GM21381 (cell line): ENCODE measurements around the gene HHATL.

Experiments
- ATAC-seq: cut with Tn5 transposase; IDR thresholded peaks from one replicate; pipeline ENCODE4 v1.9.1; 2021; ENCODE audit warnings: mild to moderate bottlenecking, moderate library complexity; ENCODE audit not compliant: unreplicated experiment

Gene HHATL

GRCh38 chr3:42685891-42686820 lies 16.4 kb downstream of the HHATL start:
- no peak for ATAC-seq

DNA sequence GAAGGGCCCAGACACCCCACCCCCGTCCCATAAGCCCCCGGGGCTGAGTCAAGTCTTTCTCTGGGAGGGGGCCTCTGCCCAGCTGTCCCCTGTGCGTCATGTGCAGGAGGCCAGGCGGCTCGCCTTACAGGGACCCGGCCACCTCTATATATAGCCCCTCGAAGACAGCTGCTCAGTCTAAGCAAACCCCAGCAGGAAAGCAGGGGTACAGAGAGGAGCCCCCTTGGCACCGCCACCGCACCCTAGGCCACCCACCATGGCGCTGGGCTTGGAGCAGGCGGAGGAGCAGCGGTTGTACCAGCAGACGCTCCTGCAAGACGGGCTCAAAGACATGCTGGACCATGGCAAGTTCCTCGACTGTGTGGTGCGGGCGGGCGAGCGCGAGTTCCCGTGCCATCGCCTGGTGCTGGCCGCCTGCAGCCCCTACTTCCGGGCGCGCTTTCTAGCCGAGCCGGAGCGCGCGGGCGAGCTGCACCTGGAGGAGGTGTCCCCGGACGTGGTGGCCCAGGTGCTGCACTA lies 17.2 kb downstream of the HHATL start, which contains the start of gene KLHL40:
Gene KLHL40 (plus strand): TSS at position 175 of the 519 bp plus-strand sequence. CDS start 82 bp downstream, at position 257.
- no peak for ATAC-seq

DNA sequence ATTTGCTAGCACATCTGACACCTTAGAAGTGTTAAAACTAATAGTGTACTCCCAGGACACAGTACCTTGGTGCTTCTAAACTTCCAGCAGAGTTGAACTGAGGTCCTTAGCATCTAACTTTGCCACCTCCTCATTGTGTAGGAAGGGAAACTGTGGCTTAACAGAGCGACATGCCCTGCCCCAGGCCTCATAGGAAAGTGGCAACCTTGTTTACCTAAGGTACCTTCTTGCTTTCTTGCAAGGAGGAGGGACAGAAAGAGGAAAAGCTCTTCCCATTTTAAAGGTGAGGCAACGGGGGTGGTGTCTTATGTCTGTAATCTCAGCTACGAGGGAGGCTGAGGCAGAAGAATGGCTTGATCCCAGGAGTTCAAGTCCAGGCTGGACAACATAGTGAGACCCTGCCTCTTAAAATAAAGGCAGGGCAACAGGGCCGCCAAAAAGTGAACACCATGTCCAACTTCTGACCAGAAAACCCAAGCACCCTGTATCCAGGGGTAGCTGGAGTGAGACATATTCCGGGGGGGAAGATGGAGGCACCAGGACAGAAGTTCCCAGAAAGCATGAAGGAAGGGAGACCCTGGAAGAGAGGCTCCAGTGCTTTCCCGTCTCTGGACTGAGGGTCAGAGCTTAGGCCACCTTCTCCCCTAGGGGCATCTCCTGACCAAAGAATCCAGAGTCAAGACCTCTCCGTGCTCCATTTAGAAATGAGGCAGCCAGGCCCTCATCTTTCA lies 17.8 kb downstream of the HHATL start:
- no peak for ATAC-seq

DNA sequence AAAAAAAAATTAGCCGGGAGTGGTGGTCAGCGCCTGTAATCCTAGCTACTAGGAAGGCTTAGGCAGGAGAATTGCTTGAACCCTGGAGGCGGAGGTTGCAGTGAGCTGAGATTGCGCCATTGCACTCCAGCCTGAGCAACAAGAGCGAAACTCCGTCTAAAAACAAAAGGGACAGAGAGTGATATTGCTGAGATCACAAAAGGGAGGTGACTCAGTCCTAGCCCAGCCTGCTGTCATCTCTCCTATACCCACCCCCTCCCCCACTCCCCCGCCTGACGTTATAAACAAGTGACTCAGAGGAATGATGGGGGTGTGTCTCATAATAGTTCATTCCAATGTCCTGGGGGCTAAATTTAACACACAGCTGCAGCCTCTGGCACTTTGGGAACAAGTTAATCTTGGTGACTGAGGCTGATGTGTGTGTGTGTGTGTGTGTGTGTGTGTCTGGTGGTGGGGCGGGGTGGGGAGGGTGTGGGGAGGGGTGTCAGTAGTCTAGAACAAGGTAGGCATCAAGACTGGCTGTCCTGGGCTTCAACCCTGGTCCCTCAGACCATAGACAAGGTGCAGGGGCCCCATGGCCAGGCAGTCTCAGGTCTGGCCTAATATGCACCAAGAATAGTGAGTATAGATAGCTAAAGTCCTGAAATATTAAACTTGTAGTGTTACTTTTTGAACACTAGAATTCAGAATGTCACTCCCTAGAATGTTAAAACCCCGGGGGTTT lies 18.6 kb downstream of the HHATL start:
- ATAC-seq: no peak

DNA sequence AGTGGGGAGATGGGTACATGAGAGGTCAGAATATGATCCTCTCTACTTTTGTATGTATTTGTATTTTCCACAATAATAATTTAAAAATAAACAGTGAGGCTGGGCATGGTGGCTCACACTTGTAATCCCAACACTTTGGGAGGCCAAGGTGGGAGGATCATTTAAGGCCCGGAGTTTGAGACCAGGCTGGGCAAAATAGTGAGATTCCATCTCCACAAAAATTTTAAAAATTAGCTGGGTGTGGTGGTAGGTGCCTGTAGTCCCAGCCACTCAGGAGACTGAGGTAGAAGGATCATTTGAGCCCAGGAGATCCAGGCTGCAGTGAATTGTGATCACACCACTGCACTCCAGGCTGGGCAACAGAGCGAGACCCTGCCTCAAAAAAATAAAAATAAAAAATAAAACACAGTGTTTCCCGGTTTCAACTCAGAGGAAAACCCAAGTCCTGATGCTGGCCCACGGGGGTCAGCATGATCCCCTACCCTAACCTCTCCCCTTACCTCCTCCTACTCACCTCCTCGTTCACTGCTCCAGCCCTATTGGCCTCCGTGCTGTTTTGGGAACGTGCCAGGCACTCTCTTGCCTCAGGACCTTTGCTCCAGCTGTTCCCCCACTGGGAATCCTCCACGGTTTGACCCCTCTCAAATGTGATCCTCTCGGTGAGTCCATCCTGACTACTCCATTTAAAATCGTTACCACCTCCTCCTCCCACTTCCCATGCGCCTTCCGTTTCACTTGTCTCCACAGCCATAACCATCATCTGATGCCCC lies 20.1 kb downstream of the HHATL start:
- no peak for ATAC-seq

- ATAC-seq: no peak
Measured at GRCh38 chr3:42681361-42682038, 21.1 kb downstream of the HHATL start.

GRCh38 chr3:42680806-42681205 lies 21.8 kb downstream of the HHATL start:
- ATAC-seq: no peak

DNA sequence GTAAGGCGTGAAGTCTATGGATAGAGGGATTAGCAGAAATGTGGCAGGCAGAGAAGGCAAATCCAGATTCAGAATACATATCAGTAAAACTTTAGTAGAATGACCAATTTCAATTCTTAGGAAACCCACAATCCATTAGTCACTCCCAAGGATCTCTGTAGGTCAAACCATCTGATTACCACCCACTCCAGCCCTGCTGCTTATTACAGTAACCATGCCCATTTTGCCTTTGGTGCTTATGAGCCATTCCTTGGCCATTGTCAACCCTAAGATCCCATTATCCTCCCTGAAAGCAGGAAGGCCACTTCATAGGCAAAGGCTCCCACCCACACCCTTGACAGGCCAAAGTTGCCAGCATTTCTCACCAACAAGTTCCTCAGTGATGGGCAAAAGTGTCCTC lies 22.3 kb downstream of the HHATL start:
- no peak for ATAC-seq

- no peak for ATAC-seq
Measured at GRCh38 chr3:42678447-42678846, 24.2 kb downstream of the HHATL start.

GRCh38 chr3:42675909-42676308 lies 26.7 kb downstream of the HHATL start:
- no peak for ATAC-seq

- no peak for ATAC-seq
Measured at GRCh38 chr3:42674146-42674545, 28.5 kb downstream of the HHATL start.

DNA sequence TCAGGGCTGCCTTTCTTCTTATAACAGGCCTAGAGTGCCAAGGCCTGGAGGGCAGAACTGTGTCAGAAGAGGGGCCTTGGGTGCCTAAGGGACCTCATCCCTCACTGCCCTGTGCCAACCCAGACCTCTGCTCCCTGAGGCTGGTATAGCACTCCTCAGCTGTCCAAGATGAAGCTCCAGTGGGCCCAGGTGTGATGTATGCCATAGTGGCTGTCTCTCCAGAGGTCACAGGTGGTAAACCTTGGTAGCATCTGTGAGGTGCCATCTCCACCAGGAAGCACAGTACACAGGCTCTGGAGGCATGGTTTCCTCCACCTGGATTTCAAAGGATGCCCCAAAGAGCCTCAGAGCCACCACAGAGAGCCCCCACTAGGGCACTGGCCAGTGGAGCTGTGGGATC lies 29.5 kb downstream of the HHATL start:
- ATAC-seq: no peak

- no peak for ATAC-seq
Measured at GRCh38 chr3:42672515-42672914, 30.1 kb downstream of the HHATL start.

DNA sequence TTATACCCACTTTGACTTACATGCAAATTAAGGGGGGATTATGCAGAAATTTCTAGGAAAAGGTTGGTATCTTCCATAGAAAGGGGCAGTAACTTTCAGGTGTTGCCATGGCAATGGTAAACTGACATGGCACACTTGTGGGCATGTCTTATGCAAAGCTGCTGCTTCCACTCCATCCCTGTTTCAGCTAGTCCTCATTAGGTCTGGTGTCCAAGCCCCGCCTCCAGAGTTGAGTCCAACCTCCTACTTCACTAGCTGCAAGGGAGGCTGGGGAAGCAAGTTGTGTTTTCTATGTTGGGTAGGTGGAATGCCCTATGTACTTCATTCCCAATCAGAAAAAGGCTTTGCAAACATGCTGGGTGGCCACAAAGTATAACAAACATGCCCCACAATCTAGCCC lies 31.9 kb downstream of the HHATL start:
- ATAC-seq: no peak

DNA sequence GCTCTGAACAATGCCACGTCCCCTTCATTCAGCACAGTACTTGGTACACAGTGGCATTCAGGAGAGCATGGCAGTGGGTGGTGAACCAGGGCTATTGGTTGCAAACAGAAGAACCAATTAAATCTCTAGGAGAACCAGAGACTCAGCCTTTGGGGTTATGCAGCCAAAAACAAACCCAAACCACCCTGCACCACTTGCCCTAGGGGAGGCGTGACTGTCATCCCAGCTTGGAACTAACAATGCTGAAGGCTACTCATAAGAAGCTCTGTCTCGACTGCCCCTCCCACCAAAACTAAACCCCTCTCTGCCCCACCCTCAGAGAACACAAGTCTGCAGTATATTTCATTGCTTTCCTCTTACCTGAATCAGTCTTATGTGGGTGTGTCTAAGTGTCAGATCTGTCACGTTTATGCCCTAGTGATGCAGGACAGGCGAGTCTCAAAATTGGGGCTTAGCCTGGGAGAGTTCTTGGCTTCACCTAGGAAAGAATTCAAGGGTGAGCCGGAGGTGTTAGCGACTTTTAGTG lies 32.5 kb downstream of the HHATL start:
- no peak for ATAC-seq

DNA sequence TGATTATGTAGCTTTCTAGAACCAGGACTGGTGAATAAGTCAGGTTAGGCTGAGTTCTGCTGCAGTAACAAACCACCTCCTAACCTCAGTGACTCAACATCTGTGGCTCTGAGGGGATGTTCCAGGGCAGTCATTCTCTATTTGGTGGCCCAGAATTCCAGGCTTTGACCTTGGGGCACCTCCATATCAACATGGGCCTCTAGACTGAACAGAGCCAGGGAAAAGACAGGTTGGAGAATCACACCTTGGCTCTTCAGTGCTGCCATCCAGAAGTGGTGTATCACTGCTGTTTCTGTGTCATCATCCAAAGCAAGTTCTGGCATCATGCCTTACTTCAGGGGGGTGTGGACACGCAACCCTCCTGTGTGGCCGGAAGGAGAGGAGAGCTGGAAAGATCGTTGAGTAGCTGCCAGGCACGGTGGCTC lies 33.8 kb downstream of the HHATL start:
- ATAC-seq: no peak

DNA sequence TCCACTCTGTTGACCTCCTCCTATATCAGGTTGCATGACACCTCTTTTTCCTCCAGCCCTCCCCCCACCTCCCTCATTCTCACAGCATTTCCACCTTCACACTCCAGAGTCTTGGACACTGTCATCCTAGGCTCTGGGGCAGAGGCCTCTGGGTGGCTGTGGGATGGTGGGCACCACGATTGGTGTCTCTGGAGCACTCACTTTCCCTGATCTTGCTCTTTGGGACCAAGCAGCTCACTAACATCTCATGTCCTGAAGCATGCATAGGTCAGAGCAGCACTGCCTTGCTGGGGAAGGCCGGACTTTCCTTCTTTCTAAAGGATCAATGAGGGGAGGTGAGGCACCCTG lies 34.2 kb downstream of the HHATL start:
- no peak for ATAC-seq

DNA sequence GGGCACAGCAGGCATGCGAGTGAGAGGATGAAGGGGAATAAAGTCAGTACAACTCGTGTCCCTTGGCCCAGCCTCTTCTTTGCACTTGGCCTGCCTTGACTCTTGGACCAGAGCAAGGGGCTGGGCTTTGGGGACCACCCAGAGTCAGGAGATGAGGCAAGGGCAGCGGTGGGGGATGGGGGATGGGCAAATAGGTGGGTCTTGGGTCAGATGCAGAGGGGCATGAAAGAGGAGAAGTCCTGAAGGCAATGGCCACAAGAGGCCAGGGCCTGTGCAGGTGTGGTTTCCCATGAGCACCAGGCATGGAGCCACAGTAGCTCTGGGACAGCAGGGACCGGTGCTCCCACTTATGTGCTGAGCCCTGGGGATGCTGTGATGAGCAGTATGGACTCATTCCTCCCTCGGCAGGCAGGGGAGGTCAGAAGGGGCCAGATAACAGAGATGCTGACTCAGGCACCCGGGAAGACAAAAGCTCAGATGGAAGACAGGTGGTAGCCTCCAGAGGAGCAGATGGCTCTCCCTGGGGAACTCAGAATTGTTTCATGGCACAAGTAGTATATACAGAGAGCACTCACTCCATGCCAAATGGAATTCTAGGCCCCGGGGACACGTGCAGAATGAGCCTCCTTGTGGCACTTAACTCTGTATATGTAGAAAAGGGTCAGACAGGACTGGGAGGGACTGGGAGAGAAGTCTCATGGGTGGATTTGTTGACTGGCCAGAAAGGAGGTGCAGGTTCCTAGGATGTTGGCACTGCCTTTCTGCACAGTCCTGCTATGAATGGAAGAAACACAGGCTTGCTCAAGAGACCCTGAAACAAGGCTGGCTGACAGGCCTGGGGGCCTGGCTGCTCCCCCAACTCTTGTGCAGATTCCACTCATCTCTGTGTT lies 34.8 kb downstream of the HHATL start:
- no peak for ATAC-seq

GRCh38 chr3:42667096-42667522 lies 35.5 kb downstream of the HHATL start:
- ATAC-seq: no peak
